VCaP (cell line): Measurements from ENCODE around the gene TM4SF1.

ENCODE experiments used
- H3K27ac ChIP-seq: fragments of 450-650 bp; 2 replicates; pipeline ENCODE4 v1.5.1; 2017
- TF ChIP-seq, protein P1 (sequence below): fragments of 450-650 bp; conservative IDR thresholded peaks from 2 replicates; pipeline ENCODE4 v1.5.1; 2017; ENCODE audit warnings: mild to moderate bottlenecking, moderate library complexity

The TM4SF1 gene

DNA sequence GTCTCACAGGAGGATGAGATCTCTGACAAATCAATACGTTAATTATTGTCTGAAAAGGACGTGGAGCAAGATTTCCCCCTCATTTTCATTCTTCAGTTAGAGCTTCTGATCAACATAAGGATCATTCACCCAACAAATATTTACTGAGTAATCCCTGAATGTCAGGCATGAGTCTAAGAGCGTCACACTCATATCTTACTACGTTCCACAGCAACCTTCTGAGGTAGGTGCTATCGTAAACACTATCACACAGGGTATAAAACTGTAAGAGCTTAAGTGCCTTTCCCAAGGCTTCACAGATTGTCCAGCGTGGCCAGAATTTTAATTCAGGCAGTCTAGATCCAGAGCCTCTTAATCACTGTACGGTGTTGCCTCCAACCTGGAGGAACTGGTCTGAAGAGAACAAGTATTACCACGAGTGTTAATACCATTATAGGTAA is 10.6 kb upstream of the TM4SF1 start:
- TF ChIP-seq, protein P1, sequence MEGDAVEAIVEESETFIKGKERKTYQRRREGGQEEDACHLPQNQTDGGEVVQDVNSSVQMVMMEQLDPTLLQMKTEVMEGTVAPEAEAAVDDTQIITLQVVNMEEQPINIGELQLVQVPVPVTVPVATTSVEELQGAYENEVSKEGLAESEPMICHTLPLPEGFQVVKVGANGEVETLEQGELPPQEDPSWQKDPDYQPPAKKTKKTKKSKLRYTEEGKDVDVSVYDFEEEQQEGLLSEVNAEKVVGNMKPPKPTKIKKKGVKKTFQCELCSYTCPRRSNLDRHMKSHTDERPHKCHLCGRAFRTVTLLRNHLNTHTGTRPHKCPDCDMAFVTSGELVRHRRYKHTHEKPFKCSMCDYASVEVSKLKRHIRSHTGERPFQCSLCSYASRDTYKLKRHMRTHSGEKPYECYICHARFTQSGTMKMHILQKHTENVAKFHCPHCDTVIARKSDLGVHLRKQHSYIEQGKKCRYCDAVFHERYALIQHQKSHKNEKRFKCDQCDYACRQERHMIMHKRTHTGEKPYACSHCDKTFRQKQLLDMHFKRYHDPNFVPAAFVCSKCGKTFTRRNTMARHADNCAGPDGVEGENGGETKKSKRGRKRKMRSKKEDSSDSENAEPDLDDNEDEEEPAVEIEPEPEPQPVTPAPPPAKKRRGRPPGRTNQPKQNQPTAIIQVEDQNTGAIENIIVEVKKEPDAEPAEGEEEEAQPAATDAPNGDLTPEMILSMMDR = no peak
- H3K27ac ChIP-seq = peak overlapping the region; percentile 42

DNA sequence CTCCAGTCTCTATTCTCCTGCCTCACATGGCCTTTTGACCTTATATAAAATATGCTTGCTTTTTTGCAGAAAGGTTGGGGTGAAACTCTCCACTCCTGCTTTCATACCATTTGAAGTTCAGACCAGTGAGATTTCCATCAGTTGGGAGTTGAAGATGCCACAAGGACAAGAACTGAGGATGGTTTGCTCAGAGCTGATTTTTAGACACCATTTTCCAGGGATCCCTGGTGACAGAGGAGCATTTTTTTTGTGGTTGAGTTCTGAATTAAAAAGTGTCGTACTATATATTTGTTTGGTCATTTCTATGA is 8.8 kb upstream of the TM4SF1 start:
- TF ChIP-seq, protein P1 = no peak
- no peak overlapping the region for H3K27ac ChIP-seq

DNA sequence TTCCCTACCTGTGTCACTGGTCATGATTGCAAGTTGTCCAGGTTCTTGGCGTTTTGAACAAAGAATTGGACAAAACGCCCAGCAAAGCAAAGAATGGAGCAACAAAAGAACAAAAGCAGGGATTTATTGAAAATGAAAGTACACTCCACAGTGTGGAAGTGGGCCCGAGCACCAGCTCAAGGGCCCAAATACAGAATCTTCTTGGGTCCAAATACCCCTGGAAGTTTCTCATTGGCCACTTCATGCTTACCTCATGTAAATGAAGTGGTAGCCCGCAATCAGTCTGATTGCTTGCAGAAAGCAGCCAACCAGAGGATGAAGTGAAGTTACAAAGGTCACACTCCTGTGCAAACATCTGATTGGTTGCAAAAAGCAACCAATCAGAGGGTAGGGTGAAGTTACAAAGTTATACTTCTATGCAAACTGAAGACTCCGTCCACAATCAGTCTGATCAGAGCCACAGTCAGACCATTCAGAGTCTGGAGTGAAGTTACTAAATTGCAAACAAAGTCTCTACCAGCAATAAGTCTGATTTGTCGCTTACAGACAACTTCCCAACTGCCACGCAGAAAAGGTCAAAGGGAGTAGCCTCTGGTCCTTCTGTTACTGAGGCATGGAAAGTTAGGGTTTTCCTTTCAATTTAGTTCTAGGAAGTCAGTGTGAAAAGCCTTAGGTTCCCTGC is 8.3 kb upstream of the TM4SF1 start:
- no peak overlapping the region for H3K27ac ChIP-seq

DNA sequence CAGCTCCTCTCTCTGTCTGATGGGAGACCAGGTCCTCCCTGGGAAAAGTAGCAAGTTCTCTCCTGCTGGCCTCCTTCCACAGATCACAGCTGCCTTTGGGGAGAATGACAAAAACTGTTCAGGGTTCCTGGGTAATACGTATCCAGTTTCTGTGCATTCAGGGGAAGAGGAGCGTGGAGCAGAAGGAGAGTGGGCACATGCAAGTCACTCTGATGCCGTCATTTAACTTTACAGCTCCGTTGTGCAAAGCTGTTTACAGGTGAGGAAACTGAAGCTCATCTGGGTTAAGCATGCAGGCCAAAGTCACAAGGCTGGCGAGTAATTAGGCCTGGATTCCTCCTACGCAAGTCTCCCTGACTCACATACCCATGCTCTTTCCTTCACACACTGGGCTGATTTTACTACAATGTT is 7.5 kb upstream of the TM4SF1 start:
- TF ChIP-seq, protein P1 = no peak
- no peak overlapping the region for H3K27ac ChIP-seq

More for the DNA sequence above, 8.3 kb upstream of the TM4SF1 start:
- TF ChIP-seq, protein P1 = no peak

DNA sequence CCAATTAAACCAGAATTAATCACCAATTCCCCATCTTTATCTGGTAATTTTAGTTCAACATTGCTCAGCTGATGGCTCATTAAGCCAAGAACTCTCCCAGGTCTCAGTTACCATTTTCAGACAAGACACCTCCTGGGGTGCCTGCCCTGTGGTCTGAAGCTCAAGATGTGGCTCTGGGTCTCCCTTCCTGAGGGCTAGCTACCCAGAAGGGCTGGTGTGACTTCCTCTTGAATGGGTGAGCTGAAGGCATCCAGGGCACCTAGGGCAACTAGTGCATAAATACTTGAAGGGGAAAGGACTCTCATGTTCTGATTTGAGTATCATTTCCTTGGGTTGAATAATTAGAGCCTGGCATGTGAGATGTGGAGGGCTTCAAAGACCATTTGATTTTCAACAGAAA is 6.7 kb upstream of the TM4SF1 start:
- TF ChIP-seq, protein P1 = no peak
- no peak overlapping the region for H3K27ac ChIP-seq

DNA sequence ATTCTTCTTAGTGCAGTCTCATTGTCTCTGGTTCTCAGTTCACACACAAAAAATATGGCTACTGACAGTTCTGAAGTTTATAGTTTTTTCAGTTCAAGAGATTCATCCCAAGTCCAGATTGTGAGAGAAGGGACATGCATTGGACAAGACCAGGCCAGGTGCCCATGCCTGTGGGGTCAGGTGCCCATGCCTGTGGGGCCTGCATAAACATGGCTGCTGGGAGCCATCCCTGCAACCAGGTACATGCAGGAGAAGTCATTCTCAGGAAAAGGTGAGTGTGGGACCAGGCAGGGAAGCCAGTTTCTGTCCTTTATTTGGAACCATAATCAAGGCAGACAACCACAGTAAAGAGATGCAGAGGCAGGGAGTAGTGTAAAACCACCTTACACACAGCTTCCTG is 6.3 kb upstream of the TM4SF1 start:
- TF ChIP-seq, protein P1 = no peak
- no peak overlapping the region for H3K27ac ChIP-seq

DNA sequence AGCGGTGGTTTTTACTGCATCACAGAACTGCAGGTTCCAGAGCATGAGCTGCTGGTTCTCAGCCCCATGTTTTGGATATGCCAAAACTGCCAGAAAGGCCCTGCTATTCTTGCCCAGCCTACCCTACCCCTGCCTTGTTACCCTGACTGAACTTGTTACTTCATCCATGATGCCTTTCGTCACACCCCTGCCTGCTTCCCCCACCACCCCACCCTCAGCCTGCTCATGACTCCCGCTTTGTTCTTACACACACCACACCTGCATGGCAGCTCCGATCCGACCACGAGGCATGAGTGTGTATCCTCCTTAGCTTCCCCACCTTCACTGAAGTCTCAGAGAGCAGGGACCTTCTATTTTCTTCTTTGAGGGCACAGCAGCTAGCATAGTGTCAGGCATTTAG is 5.1 kb upstream of the TM4SF1 start:
- no peak overlapping the region for H3K27ac ChIP-seq
- TF ChIP-seq, protein P1 = no peak
